HepG2 (cell line): ENCODE results near the gene MPI. TPM values are rescaled to one million over a fixed set of nuclear protein-coding genes. Genes with fewer than 3 reads are reported as not detected.

ENCODE experiments used
- ARID2 ChIP-seq: sonication (generic); formaldehyde crosslinking; IDR thresholded peaks from 2 replicates; pipeline ENCODE4 v1.8.1; 2022; ENCODE audit warnings: mild to moderate bottlenecking, missing genetic modification reagents, borderline replicate concordance
- EHMT2 ChIP-seq: fragments of 200-600 bp; sonication (generic); IDR thresholded peaks from 2 replicates; pipeline ENCODE4 v1.7.0; 2017; ENCODE audit warnings: antibody characterized with exemption, low read depth, low read length, borderline replicate concordance
- ESRRA ChIP-seq: sonication (generic); formaldehyde crosslinking; IDR thresholded peaks from 2 replicates; pipeline ENCODE4 v1.5.1; 2020; ENCODE audit warnings: mild to moderate bottlenecking, low read depth, missing genetic modification reagents
- FOXA1 ChIP-seq, 2 experiments: fragments of 450-650 bp in 1 of 2; sonication (generic) in 1 of 2; formaldehyde crosslinking in 1 of 2; IDR thresholded peaks; 2 replicates each; pipeline versions ENCODE4 v1.4.0 to v1.6.1; 2016 to 2020; ENCODE audit warnings: missing genetic modification reagents in 1 of 2
- HOXA7 ChIP-seq: sonication (generic); formaldehyde crosslinking; IDR thresholded peaks from 2 replicates; pipeline ENCODE4 v1.8.1; 2022; ENCODE audit warnings: mild to moderate bottlenecking, missing genetic modification reagents, moderate library complexity
- KLF13 ChIP-seq: sonication (generic); formaldehyde crosslinking; IDR thresholded peaks from 2 replicates; pipeline ENCODE4 v1.4.0; 2020; ENCODE audit warnings: mild to moderate bottlenecking, missing genetic modification reagents
- MBD4 ChIP-seq: IDR thresholded peaks from 2 replicates; pipeline ENCODE4 v1.6.1; 2012; ENCODE audit warnings: low read length, inconsistent platforms, borderline replicate concordance
- NFRKB ChIP-seq: fragments of 450-650 bp; IDR thresholded peaks from 2 replicates; pipeline ENCODE4 v1.6.1; 2017
- RORA ChIP-seq: sonication (generic); formaldehyde crosslinking; IDR thresholded peaks from 2 replicates; pipeline ENCODE4 v1.5.0; 2020; ENCODE audit warnings: mild to moderate bottlenecking, missing genetic modification reagents, moderate library complexity
- SOX6 ChIP-seq, 2 experiments: fragments of 450-650 bp in 1 of 2; sonication (generic) in 1 of 2; formaldehyde crosslinking in 1 of 2; IDR thresholded peaks; 2 replicates each; pipeline versions ENCODE4 v1.4.0 to v1.6.1; 2017 to 2020; ENCODE audit warnings: antibody characterized with exemption in 1 of 2, mild to moderate bottlenecking in 1 of 2, missing genetic modification reagents in 1 of 2
- ZFP1 ChIP-seq: IDR thresholded peaks from 2 replicates; pipeline ENCODE4 v1.6.1; 2016
- ZNF230 ChIP-seq: sonication (generic); formaldehyde crosslinking; IDR thresholded peaks from 2 replicates; pipeline ENCODE4 v1.4.0; 2020; ENCODE audit warnings: mild to moderate bottlenecking, missing genetic modification reagents
- ZNF232 ChIP-seq: sonication (generic); formaldehyde crosslinking; IDR thresholded peaks from 2 replicates; pipeline ENCODE4 v1.4.0; 2020; ENCODE audit warnings: missing genetic modification reagents, borderline replicate concordance
- ZNF335 ChIP-seq: sonication (generic); formaldehyde crosslinking; IDR thresholded peaks from 2 replicates; pipeline ENCODE4 v1.4.0; 2020; ENCODE audit warnings: missing genetic modification reagents
- ZNF337 ChIP-seq: sonication (generic); formaldehyde crosslinking; IDR thresholded peaks from 2 replicates; pipeline ENCODE4 v1.5.1; 2020; ENCODE audit warnings: missing genetic modification reagents, low read depth, mild to moderate bottlenecking, borderline replicate concordance
- ZNF34 ChIP-seq: sonication (generic); formaldehyde crosslinking; IDR thresholded peaks from 2 replicates; pipeline ENCODE4 v1.4.0; 2020; ENCODE audit warnings: mild to moderate bottlenecking, missing genetic modification reagents, borderline replicate concordance
- ZNF431 ChIP-seq: sonication (generic); formaldehyde crosslinking; IDR thresholded peaks from 2 replicates; pipeline ENCODE4 v1.9.0; 2022; ENCODE audit warnings: missing genetic modification reagents, low read depth, mild to moderate bottlenecking, borderline replicate concordance
- ZNF549 ChIP-seq: sonication (generic); formaldehyde crosslinking; IDR thresholded peaks from 2 replicates; pipeline ENCODE4 v1.5.0; 2020; ENCODE audit warnings: missing genetic modification reagents
- ZNF607 ChIP-seq: sonication (generic); formaldehyde crosslinking; IDR thresholded peaks from 2 replicates; pipeline ENCODE4 v1.5.1; 2020; ENCODE audit warnings: missing genetic modification reagents, mild to moderate bottlenecking, borderline replicate concordance
- ZNF772 ChIP-seq: sonication (generic); formaldehyde crosslinking; IDR thresholded peaks from 2 replicates; pipeline ENCODE4 v1.5.0; 2020; ENCODE audit warnings: mild to moderate bottlenecking, missing genetic modification reagents
- polyA plus RNA-seq, 8 experiments: library from polyadenylated mRNA; depleted of rRNA in 3 of 8; stranded (reverse) in 7 of 8; unstranded in 1 of 8; fragments of >200 nt; fragmentation: Illumina TruSeq in 4 of 8; extraction: Trizol in 4 of 8; gene quantifications; 2 replicates each; pipeline versions ENCODE4 v1.2.1 to v1.2.3, GENCODE V29; 2011 to 2016; ENCODE audit warnings: low read depth in 4 of 8, missing spikeins in 1 of 8, mixed read lengths in 1 of 8; ENCODE audit not compliant: insufficient read depth in 1 of 8
- total RNA-seq, 5 experiments: library from RNA; depleted of rRNA; stranded (reverse); fragments of >200 nt; fragmentation: Illumina TruSeq; extraction: Trizol; gene quantifications; 2 replicates each; pipeline ENCODE4 v1.2.3, GENCODE V29; 2016; ENCODE audit warnings: low read depth in 1 of 5
- TF ChIP-seq, protein P1 (sequence below): IDR thresholded peaks from 2 replicates; pipeline ENCODE4 v1.6.1; 2016; ENCODE audit warnings: low read depth
- TF ChIP-seq, protein P2 (sequence below): sonication (generic); formaldehyde crosslinking; IDR thresholded peaks from 2 replicates; pipeline ENCODE4 v1.4.0; 2020; ENCODE audit warnings: missing genetic modification reagents
- TF ChIP-seq, protein P3 (sequence below): sonication (generic); formaldehyde crosslinking; IDR thresholded peaks from 2 replicates; pipeline ENCODE4 v1.8.0; 2022; ENCODE audit warnings: missing genetic modification reagents, mild to moderate bottlenecking, inconsistent platforms, borderline replicate concordance

MPI gene
- total and polyA plus RNA-seq, 2 of the 13 experiments (the other 11 are each of a cell fraction or from before 2014, with no cell fraction given): 36.9 to 63.5 TPM

DNA sequence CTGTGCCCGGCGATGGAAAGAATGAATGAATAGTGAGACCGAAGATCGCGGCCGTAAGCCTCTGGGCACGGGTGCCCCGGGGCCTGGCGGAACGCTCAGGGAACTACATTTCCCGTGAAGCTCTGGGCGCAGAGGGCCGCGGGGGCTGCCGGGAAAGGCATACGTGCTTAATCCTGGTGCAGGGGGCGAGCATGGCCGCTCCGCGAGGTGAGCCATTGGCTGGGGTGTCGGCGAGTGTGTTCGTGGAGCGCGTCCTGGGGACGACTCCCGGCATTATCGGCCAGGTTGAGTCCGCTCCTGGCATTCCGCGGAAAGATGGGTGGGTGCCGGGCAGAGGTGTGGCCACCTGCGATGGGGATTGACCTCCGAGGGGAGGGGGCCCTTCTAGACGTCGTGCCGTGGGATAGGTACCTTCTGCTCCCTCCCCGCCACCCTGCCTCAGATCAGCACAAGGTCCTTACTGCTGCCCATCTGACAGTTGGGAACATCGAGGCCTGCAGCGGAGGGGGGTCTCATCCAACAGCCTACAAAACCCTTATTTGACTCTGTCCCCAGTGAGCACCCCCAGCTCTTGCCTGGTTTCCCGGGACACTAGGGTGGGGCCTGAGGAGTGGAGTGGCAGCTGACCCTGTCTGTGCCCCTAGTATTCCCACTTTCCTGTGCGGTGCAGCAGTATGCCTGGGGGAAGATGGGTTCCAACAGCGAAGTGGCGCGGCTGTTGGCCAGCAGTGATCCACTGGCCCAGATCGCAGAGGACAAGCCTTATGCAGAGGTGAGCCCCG is at the start of gene MPI (continued):
- TF ChIP-seq SOX6 (IDR thresholded peaks at IDR 0.05) (no peak), SOX6 (CRISPR knock-in tag; IDR thresholded peaks at IDR 0.05) (peak; percentile 80), ZNF337 (no peak), EHMT2 (no peak), ZNF34 (CRISPR knock-in tag) (no peak), ZNF230 (0 out of 2 replicates have a peak, but pooled peaks have one; percentile 85), ZFP1 (CRISPR knock-in tag) (no peak), ZNF607 (no peak; the same call in 1 of the 2 replicates), KLF13 (CRISPR knock-in tag) (no peak), MBD4 (no peak), HOXA7 (CRISPR knock-in tag) (no peak), ESRRA (CRISPR knock-in tag) (0 out of 2 replicates have a peak, but pooled peaks have one; percentile 55), NFRKB (no peak; the same call in 1 of the 2 replicates), RORA (no peak), ZNF335 (CRISPR knock-in tag) (peak; percentile 84), ZNF232 (CRISPR knock-in tag) (peak; percentile 63), ZNF549 (CRISPR knock-in tag) (no peak), ZNF772 (CRISPR knock-in tag) (peak; percentile 91), ZNF431 (CRISPR knock-in tag) (no peak), ARID2 (CRISPR knock-in tag) (no peak), FOXA1 (IDR thresholded peaks at IDR 0.05) (no peak), FOXA1 (CRISPR knock-in tag; IDR thresholded peaks at IDR 0.05) (no peak)
- TF ChIP-seq, protein P1, sequence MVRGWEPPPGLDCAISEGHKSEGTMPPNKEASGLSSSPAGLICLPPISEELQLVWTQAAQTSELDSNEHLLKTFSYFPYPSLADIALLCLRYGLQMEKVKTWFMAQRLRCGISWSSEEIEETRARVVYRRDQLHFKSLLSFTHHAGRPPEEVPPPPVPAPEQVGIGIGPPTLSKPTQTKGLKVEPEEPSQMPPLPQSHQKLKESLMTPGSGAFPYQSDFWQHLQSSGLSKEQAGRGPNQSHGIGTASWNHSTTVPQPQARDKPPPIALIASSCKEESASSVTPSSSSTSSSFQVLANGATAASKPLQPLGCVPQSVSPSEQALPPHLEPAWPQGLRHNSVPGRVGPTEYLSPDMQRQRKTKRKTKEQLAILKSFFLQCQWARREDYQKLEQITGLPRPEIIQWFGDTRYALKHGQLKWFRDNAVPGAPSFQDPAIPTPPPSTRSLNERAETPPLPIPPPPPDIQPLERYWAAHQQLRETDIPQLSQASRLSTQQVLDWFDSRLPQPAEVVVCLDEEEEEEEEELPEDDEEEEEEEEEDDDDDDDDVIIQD (CRISPR knock-in tag): no peak
- TF ChIP-seq, protein P2, sequence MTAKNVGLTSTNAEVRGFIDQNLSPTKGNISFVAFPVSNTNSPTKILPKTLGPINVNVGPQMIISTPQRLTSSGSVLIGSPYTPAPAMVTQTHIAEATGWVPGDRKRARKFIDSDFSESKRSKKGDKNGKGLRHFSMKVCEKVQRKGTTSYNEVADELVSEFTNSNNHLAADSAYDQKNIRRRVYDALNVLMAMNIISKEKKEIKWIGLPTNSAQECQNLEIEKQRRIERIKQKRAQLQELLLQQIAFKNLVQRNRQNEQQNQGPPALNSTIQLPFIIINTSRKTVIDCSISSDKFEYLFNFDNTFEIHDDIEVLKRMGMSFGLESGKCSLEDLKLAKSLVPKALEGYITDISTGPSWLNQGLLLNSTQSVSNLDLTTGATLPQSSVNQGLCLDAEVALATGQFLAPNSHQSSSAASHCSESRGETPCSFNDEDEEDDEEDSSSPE: no peak; the same call in 1 of the 2 replicates
- TF ChIP-seq, protein P3, sequence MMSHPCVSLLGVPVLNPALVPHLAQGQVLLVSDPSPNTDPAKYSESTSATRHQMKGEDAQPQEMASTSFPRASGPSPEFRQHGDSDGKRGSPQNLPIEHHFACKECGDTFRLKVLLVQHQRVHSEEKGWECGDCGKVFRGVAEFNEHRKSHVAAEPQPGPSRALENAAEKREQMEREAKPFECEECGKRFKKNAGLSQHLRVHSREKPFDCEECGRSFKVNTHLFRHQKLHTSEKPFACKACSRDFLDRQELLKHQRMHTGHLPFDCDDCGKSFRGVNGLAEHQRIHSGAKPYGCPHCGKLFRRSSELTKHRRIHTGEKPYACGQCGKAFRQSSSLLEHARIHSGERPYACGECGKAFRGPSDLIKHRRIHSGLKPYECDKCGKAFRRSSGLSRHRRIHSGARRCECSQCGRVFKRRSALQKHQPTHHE (CRISPR knock-in tag): peak; percentile 85; the same call in 1 of the 2 replicates
